Endothelial cell of umbilical vein (primary cell): Measurements from ENCODE around the gene TTLL13. TPM values are rescaled to one million over a fixed set of nuclear protein-coding genes. Genes with fewer than 3 reads are reported as not detected.

Experiments used
- BruUV-seq: library from RNA; stranded (reverse); fragments of 400-500 nt; replicated peaks from 2 replicates; lab custom pipeline; 2021; lab: Mats Ljungman, UMichigan
- CTCF ChIA-PET: fragments of 300-600, 350-600 bp; sonication (Branson Sonifier 250); formaldehyde crosslinking; loops from one replicate; lab custom pipeline; 2021; ENCODE audit warnings: antibody characterized with exemption, inconsistent platforms; lab: Charles Lee
- POLR2A ChIA-PET: fragments of 300-600, 350-600 bp; sonication (Branson Sonifier 250); formaldehyde crosslinking; loops from one replicate; lab custom pipeline; 2021; ENCODE audit warnings: antibody characterized with exemption, inconsistent platforms; lab: Charles Lee
- DNase-seq: peaks from one replicate; pipeline ENCODE4 v3.0.0-alpha.2; 2011; ENCODE audit warnings: low read depth, low spot score
- FAIRE-seq: peaks from 2 replicates; lab custom pipeline; 2011; peaks lifted over from hg19 to GRCh38; lab: Jason Lieb, UNC
- H2AFZ ChIP-seq: 2 replicates; pipeline ENCODE4 v1.6.0; 2012; ENCODE audit warnings: low read depth, low read length, control low read depth, inconsistent platforms
- H3K27ac ChIP-seq: 2 replicates; pipeline ENCODE4 v1.5.1; 2011; ENCODE audit warnings: low read depth, mild to moderate bottlenecking, control low read depth, low read length, moderate library complexity; ENCODE audit not compliant: insufficient read depth
- H3K27me3 ChIP-seq, 2 experiments: 2 replicates each; pipeline versions ENCODE4 v1.6.0 to v1.6.1; 2011; ENCODE audit warnings: low read length in 2 of 2, mixed read lengths in 1 of 2; ENCODE audit not compliant: control insufficient read depth in 2 of 2, insufficient read depth in 2 of 2
- H3K36me3 ChIP-seq, 2 experiments: 2 replicates in 1 of 2; 3 replicates in 1 of 2; pipeline ENCODE4 v1.5.1; 2011; ENCODE audit warnings: low read length in 2 of 2, mild to moderate bottlenecking in 1 of 2, moderate library complexity in 1 of 2; ENCODE audit not compliant: control insufficient read depth in 2 of 2, insufficient read depth in 2 of 2; ENCODE audit errors: extremely low read depth in 1 of 2
- H3K4me1 ChIP-seq: 3 replicates; pipeline ENCODE4 v1.5.1; 2011; ENCODE audit warnings: mild to moderate bottlenecking, low read length; ENCODE audit not compliant: control insufficient read depth, insufficient read depth; ENCODE audit errors: extremely low read depth
- H3K4me2 ChIP-seq: 2 replicates; pipeline ENCODE4 v1.6.1; 2011; ENCODE audit warnings: low read length, control low read depth, mixed read lengths; ENCODE audit not compliant: insufficient read depth
- H3K4me3 ChIP-seq, 3 experiments: fragments of 200-600 bp in 1 of 3; sonication (generic), shearing (Covaris generic) in 1 of 3; replicated peaks in 1 of 3; 2 replicates each; pipeline ENCODE4 v1.5.1; 2011 to 2016; ENCODE audit warnings: control low read depth in 3 of 3, low read length in 3 of 3, mild to moderate bottlenecking in 2 of 3, inconsistent platforms in 1 of 3, low read depth in 1 of 3, moderate library complexity in 1 of 3; ENCODE audit not compliant: insufficient read depth in 1 of 3
- H3K79me2 ChIP-seq: 2 replicates; pipeline ENCODE4 v1.6.0; 2012; ENCODE audit warnings: low read length, inconsistent platforms; ENCODE audit not compliant: control insufficient read depth, insufficient read depth
- H3K9ac ChIP-seq: replicated peaks from 2 replicates; pipeline ENCODE3; 2011; ENCODE audit warnings: low read length, control low read depth; ENCODE audit not compliant: insufficient read depth; ENCODE audit errors: extremely low read depth
- H3K9me1 ChIP-seq: replicated peaks from 3 replicates; pipeline ENCODE4 v1.6.0; 2011; ENCODE audit warnings: mild to moderate bottlenecking, low read length; ENCODE audit not compliant: control insufficient read depth, insufficient read depth; ENCODE audit errors: extremely low read depth
- H3K9me3 ChIP-seq: replicated peaks from 2 replicates; pipeline ENCODE4 v1.5.1; 2012; ENCODE audit warnings: low read length, inconsistent platforms; ENCODE audit not compliant: control insufficient read depth, insufficient read depth
- H4K20me1 ChIP-seq: replicated peaks from 2 replicates; pipeline ENCODE3; 2011; ENCODE audit warnings: mild to moderate bottlenecking, low read length; ENCODE audit not compliant: control insufficient read depth, insufficient read depth; ENCODE audit errors: extremely low read depth
- CTCF ChIP-seq, 2 donors: IDR thresholded peaks; 1 replicate in 1 of 2; 2 replicates in 1 of 2; pipeline ENCODE4 v1.5.1; 2011; ENCODE audit warnings: low read length in 2 of 2, mild to moderate bottlenecking in 2 of 2, moderate library complexity in 2 of 2, control low read depth in 1 of 2, inconsistent platforms in 1 of 2, low read depth in 1 of 2; ENCODE audit not compliant: insufficient read depth in 1 of 2; ENCODE audit errors: extremely low read depth in 1 of 2
- EZH2 ChIP-seq: IDR thresholded peaks from 2 replicates; pipeline ENCODE4 v1.6.1; 2012; ENCODE audit warnings: borderline replicate concordance, low read depth, mild to moderate bottlenecking, moderate library complexity, low read length, inconsistent platforms; ENCODE audit not compliant: severe bottlenecking
- FOS ChIP-seq: IDR thresholded peaks from 2 replicates; pipeline ENCODE4 v1.6.1; 2011; ENCODE audit warnings: mild to moderate bottlenecking, low read length, moderate library complexity, borderline replicate concordance; ENCODE audit not compliant: insufficient read depth
- MAX ChIP-seq: IDR thresholded peaks from 2 replicates; pipeline ENCODE4 v1.6.1; 2011; ENCODE audit not compliant: insufficient read depth, insufficient read length
- MYC ChIP-seq: IDR thresholded peaks from one replicate; pipeline ENCODE4 v1.6.1; 2011; ENCODE audit warnings: mild to moderate bottlenecking, low read depth, low read length
- POLR2AphosphoS5 ChIP-seq: IDR thresholded peaks from 2 replicates; pipeline ENCODE4 v1.6.1; 2012; ENCODE audit warnings: low read depth, mild to moderate bottlenecking, control low read depth, low read length, moderate library complexity; ENCODE audit not compliant: insufficient read depth
- dilution Hi-C: fragments of 300-500 bp; cut with MboI; formaldehyde crosslinking; loops from one replicate; pipeline ENCODE4 v1.15.0; 2019; ENCODE audit warnings: low sequenced_read_pairs; ENCODE audit not compliant: extremely low pct_ligation_motif_present
- intact Hi-C: fragments of 100-400 bp; cut with micrococcal nuclease; formaldehyde crosslinking; loops from one replicate; pipeline ENCODE4 v1.10.0; 2022
- polyA plus RNA-seq, 4 experiments: library from polyadenylated mRNA; depleted of rRNA in 3 of 4; stranded (reverse) in 3 of 4; unstranded in 1 of 4; fragments of >200 nt; gene quantifications; 2 replicates each; pipeline versions ENCODE4 v1.2.1 to v1.2.3, GENCODE V29; 2011 to 2012; ENCODE audit warnings: missing spikeins in 1 of 4
- total RNA-seq: library from RNA; stranded (reverse); gene quantifications from 2 replicates; pipeline ENCODE4 v1.2.3, GENCODE V29; 2021

TTLL13 gene
- total and polyA plus RNA-seq, 2 donors (not counting 3 experiments of a cell fraction or from before 2014, with no cell fraction given) = 0.04 TPM; not detected in 1

DNA sequence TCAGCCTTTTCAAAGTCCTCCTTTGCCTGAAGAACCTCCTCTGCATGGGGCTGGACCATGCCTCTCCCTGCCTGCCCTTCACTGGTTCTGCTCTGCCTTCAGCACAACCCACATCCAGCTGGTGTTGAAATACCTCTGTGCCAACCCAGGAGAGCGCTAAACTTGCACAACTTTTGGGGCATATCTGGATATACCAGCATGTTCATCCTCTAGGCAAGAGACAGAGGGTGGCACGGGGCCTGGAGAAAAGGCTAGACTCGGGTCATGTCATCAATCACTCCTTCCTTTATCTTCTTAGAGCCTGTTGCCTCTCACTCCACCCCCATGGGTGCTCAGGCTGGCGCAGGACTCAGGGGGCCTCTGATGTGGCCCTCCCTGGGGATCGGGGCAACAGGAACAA is 43.5 kb upstream of the TTLL13 start:
- H3K79me2 ChIP-seq = no peaks in the 10 kb centered on the region
- H3K4me3 ChIP-seq = no peak overlapping the region
- no peak for TF ChIP-seq FOS
- no peak for TF ChIP-seq POLR2AphosphoS5
- TF ChIP-seq CTCF (IDR thresholded peaks at IDR 0.05; ENCODE audit: extremely low read depth in 1 of 2, insufficient read depth in 1 of 2, low read depth in 1 of 2, low read length in 2 of 2) = no peak
- H3K27ac ChIP-seq = no peak overlapping the region
- no peaks in the 10 kb centered on the region for H3K27me3 ChIP-seq
- H3K9me1 ChIP-seq = no peaks in the 10 kb centered on the region
- no peak overlapping the region for H2AFZ ChIP-seq
- ChIA-PET POLR2A (no interaction called here), CTCF (interaction anchor here (1.0 to 7.5 kb wide), 3 partner anchors 10 to 44 kb away, joined by 3 to 34 read pairs (median 6); no protein-coding TSS in a partner anchor)
- H3K4me1 ChIP-seq = peaks cover 9% of the 10 kb centered on the region
- BruUV-seq = no TSS peak
- no peaks in the 10 kb centered on the region for H3K9me3 ChIP-seq
- dilution Hi-C loops = no loop called here
- H3K9ac ChIP-seq = no peak overlapping the region
- FAIRE-seq (no peak), DNase-seq (no peak)
- H3K36me3 ChIP-seq = no peaks in the 10 kb centered on the region
- no peak overlapping the region for H3K4me2 ChIP-seq
- intact Hi-C loops = no loop called here
- H4K20me1 ChIP-seq = no peaks in the 10 kb centered on the region

GRCh38 chr15:90207252-90207651 is 42.1 kb upstream of the TTLL13 start:
- H3K27me3 ChIP-seq = no peaks in the 10 kb centered on the region
- no peaks in the 10 kb centered on the region for H3K9me3 ChIP-seq
- CTCF ChIA-PET = interaction anchor here (7.5 kb wide), 1 partner anchor 9 kb away, joined by 34 read pairs; no protein-coding TSS in a partner anchor
- no TSS peak for BruUV-seq
- H3K4me3 ChIP-seq = no peak overlapping the region
- H4K20me1 ChIP-seq = no peaks in the 10 kb centered on the region
- no peaks in the 10 kb centered on the region for H3K9me1 ChIP-seq
- dilution Hi-C loops = no loop called here
- no peak overlapping the region for H3K9ac ChIP-seq
- FAIRE-seq = no peak
- no peaks in the 10 kb centered on the region for H3K79me2 ChIP-seq
- H3K27ac ChIP-seq = no peak overlapping the region
- POLR2A ChIA-PET = no interaction called here
- TF ChIP-seq EZH2 = no peak
- no peak for TF ChIP-seq CTCF (IDR thresholded peaks at IDR 0.05; ENCODE audit: extremely low read depth in 1 of 2, insufficient read depth in 1 of 2, low read depth in 1 of 2, low read length in 2 of 2)
- TF ChIP-seq MAX = no peak
- TF ChIP-seq MYC = no peak
- no peak for TF ChIP-seq FOS
- H3K36me3 ChIP-seq = no peaks in the 10 kb centered on the region
- H2AFZ ChIP-seq = no peak overlapping the region
- intact Hi-C loops = no loop called here
- H3K4me1 ChIP-seq = peaks cover 12% of the 10 kb centered on the region
- H3K4me2 ChIP-seq = no peak overlapping the region
- DNase-seq = no peak
